ENCODE measurements around the gene SPTBN5. TPM values are rescaled to one million over a fixed set of nuclear protein-coding genes. Genes with fewer than 3 reads are reported as not detected.

Gene SPTBN5
- total RNA-seq, result 1 to 10 TPM in 2 of 4 donors, under 1 TPM in 2; 0.17 to 1.2 (median 0.68) TPM

GRCh38 chr15:41893422-41894250 is at the start of gene SPTBN5:
TSS of gene SPTBN5 (minus strand) at chr15:41894053. CDS start at chr15:41893497, 556 bp downstream.
- Histone ChIP-seq H3K4me3 (peak within 1 kb of the TSS; percentile 15 to 29 (median 20)), H3K27me3 (no peaks in the 10 kb centered on the region), H3K9me3 (no peaks in the 10 kb centered on the region), H3K27ac (replicated peaks in 1 of 4) (peak within 1 kb of the TSS; percentile 23 to 66 (median 42)), H3K4me1 (peaks cover 24 to 34% (median 27%) of the 10 kb centered on the region in 4 donors), H3K36me3 (peaks cover 0 to 6% (median 3%) of the 10 kb centered on the region in 4 donors)
- TF ChIP-seq POLR2A (IDR thresholded peaks at IDR 0.05; ENCODE audit: low read depth) (no peak), POLR2AphosphoS5 (IDR thresholded peaks at IDR 0.05) (no peak), CTCF (IDR thresholded peaks at IDR 0.05) (no peak), EP300 (IDR thresholded peaks at IDR 0.05) (no peak)
- DNase-seq (ENCODE audit: extremely low spot score), result no peak
- intact Hi-C loops (cut with DNase I), result loop anchor here (5.0 kb wide), 1 partner anchor 66 kb away; the partner anchor contains the start of gene JMJD7
- WGBS, result 94% methylated on average over 7 of the region's 15 CpGs

- Histone ChIP-seq H3K27me3 (no peaks in the 10 kb centered on the region), H3K4me3 (no peak overlapping the region), H3K9me3 (no peaks in the 10 kb centered on the region), H3K27ac (replicated peaks in 1 of 4) (no peak overlapping the region), H3K4me1 (peaks cover 36 to 54% (median 42%) of the 10 kb centered on the region in 4 donors), H3K36me3 (peaks cover 0 to 11% (median 4%) of the 10 kb centered on the region in 4 donors)
- WGBS, result 77% methylated on average over 7 of the region's 7 CpGs
- intact Hi-C loops (cut with DNase I), result no loop called here
- no peak for DNase-seq (ENCODE audit: extremely low spot score)
- no peak for TF ChIP-seq EP300 (IDR thresholded peaks at IDR 0.05)
- TF ChIP-seq POLR2A (IDR thresholded peaks at IDR 0.05; ENCODE audit: low read depth), result no peak
- no peak for TF ChIP-seq POLR2AphosphoS5 (IDR thresholded peaks at IDR 0.05)
- no peak for TF ChIP-seq CTCF (IDR thresholded peaks at IDR 0.05)
These were observed 49.0 kb upstream of the SPTBN5 start for GRCh38 chr15:41942886-41943285.

DNA sequence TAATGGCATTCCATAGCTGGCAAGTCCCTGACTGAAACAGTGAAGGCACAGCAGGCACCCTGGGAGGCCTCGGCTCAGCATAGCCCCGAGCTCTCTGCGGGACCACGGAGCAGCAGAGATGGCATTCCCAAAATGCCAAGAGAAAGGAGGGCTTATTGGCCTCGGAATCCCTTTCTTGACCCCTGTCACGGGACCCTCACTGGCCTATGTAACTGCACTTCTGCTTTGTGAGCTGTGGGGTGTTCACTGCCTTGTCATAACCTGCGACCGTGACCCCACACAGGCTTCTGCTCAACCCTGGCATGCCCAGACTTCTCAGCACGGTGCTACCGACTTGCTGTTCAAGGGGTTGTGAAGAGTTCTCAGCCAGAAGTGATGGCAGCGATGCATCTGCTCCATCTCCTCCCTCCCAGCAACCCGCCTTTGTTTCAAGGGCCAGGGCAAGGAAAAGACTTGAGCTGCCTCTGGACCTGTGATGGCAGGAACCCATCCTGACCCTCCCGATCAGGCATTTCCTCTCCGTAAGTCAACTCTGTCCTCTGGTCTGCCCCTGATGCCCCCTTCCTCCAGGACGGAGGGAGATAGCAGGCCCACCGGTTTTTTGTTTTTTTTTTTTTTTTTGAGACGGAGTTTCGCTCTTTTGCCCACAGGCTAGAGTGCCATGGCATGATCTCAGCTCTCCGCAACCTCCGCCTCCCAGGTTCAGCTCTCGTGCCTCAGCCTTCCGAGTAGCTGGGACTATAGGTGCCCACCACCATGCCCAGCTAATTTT is 48.0 kb upstream of the SPTBN5 start:
- Histone ChIP-seq H3K27ac (replicated peaks in 1 of 4) (no peak overlapping the region), H3K36me3 (peaks cover 0 to 11% (median 4%) of the 10 kb centered on the region in 4 donors), H3K9me3 (no peaks in the 10 kb centered on the region), H3K4me1 (peaks cover 43 to 55% (median 47%) of the 10 kb centered on the region in 4 donors), H3K4me3 (no peak overlapping the region), H3K27me3 (no peaks in the 10 kb centered on the region)
- WGBS, result 96% methylated on average over 22 of the region's 22 CpGs
- no peak for TF ChIP-seq POLR2AphosphoS5 (IDR thresholded peaks at IDR 0.05)
- no peak for TF ChIP-seq EP300 (IDR thresholded peaks at IDR 0.05)
- intact Hi-C loops (cut with DNase I), result no loop called here
- DNase-seq (ENCODE audit: extremely low spot score), result no peak

DNA sequence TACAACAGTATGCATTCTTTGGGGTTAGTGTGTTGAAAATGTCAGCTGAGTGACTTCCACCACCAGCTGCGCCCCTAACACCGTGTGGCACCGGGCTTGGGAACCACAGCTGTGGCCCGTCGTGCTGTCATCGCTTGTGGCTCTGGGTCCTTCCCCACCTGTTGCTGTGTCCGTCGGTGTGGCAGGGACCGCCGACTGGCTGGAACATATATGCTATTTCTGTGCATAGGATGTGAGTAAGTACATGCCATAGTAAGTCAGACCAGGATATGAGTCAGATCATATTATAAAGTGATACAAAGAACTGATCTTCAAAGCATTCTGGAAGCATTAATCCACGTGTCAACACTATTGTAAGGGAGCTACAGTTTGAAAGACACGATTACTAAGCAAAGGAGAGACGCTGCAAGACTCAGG is 46.6 kb upstream of the SPTBN5 start:
- intact Hi-C loops (cut with DNase I), result no loop called here
- H3K9me3 ChIP-seq, result no peaks in the 10 kb centered on the region
- H3K27ac ChIP-seq (replicated peaks in 1 of 4), result peak overlapping the region in 1 of 4 donors; percentile 2
- no peak overlapping the region for H3K4me3 ChIP-seq
- 50% methylated on average over 12 of the region's 13 CpGs for WGBS
- H3K27me3 ChIP-seq, result no peaks in the 10 kb centered on the region
- peaks cover 46 to 61% (median 48%) of the 10 kb centered on the region in 4 donors for H3K4me1 ChIP-seq
- no peak for DNase-seq (ENCODE audit: extremely low spot score)
- TF ChIP-seq POLR2AphosphoS5 (IDR thresholded peaks at IDR 0.05), result no peak
- TF ChIP-seq CTCF (IDR thresholded peaks at IDR 0.05), result no peak
- H3K36me3 ChIP-seq, result peaks cover 0 to 11% (median 4%) of the 10 kb centered on the region in 4 donors

DNA sequence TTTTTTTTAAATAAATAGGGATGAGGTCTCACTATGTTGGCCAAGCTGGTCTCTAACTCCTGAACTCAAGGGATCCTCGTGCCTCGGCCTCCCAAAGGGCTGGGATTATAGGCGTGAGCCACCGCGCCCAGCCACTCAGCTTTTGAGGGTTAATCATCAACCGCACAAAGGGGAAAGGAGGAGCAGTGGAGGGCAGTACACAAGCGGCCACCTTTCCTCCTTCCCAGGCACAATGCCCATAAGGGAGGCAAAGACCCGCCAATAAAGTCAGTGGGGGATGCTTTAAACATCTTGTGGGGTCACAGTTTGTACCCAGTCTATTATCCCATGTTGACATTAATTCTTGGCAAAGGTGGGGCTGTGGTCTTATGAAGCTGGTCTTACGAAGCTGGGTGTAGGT is 46.1 kb upstream of the SPTBN5 start:
- no peak for DNase-seq (ENCODE audit: extremely low spot score)
- intact Hi-C loops (cut with DNase I), result no loop called here
- Histone ChIP-seq H3K27me3 (no peaks in the 10 kb centered on the region), H3K27ac (replicated peaks in 1 of 4) (peak overlapping the region in 1 of 4 donors; percentile 2), H3K4me1 (peaks cover 44 to 61% (median 48%) of the 10 kb centered on the region in 4 donors), H3K4me3 (no peak overlapping the region), H3K36me3 (peaks cover 0 to 11% (median 4%) of the 10 kb centered on the region in 4 donors), H3K9me3 (no peaks in the 10 kb centered on the region)
- 97% methylated on average over 9 of the region's 9 CpGs for WGBS
- TF ChIP-seq POLR2AphosphoS5 (IDR thresholded peaks at IDR 0.05) (no peak), CTCF (IDR thresholded peaks at IDR 0.05) (no peak), POLR2A (IDR thresholded peaks at IDR 0.05; ENCODE audit: low read depth) (no peak), EP300 (IDR thresholded peaks at IDR 0.05) (no peak)

Measured in esophagus muscularis mucosa (tissue), 4 donors.